Transverse colon (tissue), 4 donors: ENCODE data around the gene IFNG.

Experiments used
- POLR2A ChIP-seq: fragments of 450-650 bp; IDR thresholded peaks from one replicate; pipeline ENCODE4 v1.6.1; 2016; ENCODE audit warnings: antibody characterized with exemption, mild to moderate bottlenecking, moderate library complexity
- POLR2AphosphoS5 ChIP-seq, 3 donors: sonication (generic); formaldehyde crosslinking; IDR thresholded peaks; one replicate each; pipeline ENCODE4 v1.6.1; 2016; ENCODE audit warnings: antibody characterized with exemption in 3 of 3
- TF ChIP-seq, protein P1 (sequence below), 5 experiments: fragments of 200-600 bp in 3 of 5; fragments of 450-650 bp in 2 of 5; sonication (generic) in 3 of 5; IDR thresholded peaks; 1 replicate in 2 of 5; 2 replicates in 3 of 5; pipeline ENCODE4 v1.5.1; 2016 to 2017; ENCODE audit warnings: antibody characterized with exemption in 5 of 5, inconsistent platforms in 3 of 5, mild to moderate bottlenecking in 2 of 5, moderate library complexity in 1 of 5

DNA sequence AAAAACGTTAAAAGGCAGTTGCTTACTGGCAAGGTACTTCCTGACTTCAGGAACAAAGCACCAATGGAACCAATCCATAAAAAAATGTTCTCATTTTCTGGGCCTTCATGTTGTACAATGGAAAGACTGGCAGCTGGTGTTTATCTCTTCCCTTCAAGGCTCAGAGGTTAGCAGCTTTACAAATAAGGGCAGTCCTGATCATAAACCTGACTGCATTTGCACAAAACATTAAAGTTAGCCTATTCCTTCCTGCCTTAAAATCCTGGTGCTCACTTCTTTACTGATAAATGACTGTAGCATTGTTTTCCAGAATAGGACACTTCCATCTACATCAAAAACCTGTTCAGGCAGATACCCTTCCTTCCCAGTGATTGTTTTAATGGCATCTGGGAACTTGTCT lies 46.9 kb upstream of the IFNG start:
- TF ChIP-seq, protein P1, sequence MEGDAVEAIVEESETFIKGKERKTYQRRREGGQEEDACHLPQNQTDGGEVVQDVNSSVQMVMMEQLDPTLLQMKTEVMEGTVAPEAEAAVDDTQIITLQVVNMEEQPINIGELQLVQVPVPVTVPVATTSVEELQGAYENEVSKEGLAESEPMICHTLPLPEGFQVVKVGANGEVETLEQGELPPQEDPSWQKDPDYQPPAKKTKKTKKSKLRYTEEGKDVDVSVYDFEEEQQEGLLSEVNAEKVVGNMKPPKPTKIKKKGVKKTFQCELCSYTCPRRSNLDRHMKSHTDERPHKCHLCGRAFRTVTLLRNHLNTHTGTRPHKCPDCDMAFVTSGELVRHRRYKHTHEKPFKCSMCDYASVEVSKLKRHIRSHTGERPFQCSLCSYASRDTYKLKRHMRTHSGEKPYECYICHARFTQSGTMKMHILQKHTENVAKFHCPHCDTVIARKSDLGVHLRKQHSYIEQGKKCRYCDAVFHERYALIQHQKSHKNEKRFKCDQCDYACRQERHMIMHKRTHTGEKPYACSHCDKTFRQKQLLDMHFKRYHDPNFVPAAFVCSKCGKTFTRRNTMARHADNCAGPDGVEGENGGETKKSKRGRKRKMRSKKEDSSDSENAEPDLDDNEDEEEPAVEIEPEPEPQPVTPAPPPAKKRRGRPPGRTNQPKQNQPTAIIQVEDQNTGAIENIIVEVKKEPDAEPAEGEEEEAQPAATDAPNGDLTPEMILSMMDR (IDR thresholded peaks at IDR 0.05), result no peak
- TF ChIP-seq POLR2A (no peak), POLR2AphosphoS5 (IDR thresholded peaks at IDR 0.05) (no peak)
